Liver (tissue), 9 donors: ENCODE measurements around the gene CXCR6. TPM values are rescaled to one million over a fixed set of nuclear protein-coding genes. Genes with fewer than 3 reads are reported as not detected.

ENCODE experiments used
- DNase-seq: peaks from one replicate; pipeline ENCODE4 v3.0.0-alpha.2; 2017; ENCODE audit warnings: low spot score
- H3K27ac ChIP-seq, 2 donors: one replicate each; pipeline ENCODE4 v1.7.0; 2013; ENCODE audit warnings: inconsistent platforms in 2 of 2, low read length in 2 of 2, control low read depth in 1 of 2, low read depth in 1 of 2, mild to moderate bottlenecking in 1 of 2
- H3K27me3 ChIP-seq, 4 donors: one replicate each; pipeline versions ENCODE4 v1.6.1 to v1.7.0; 2013; ENCODE audit warnings: low read length in 3 of 4, inconsistent platforms in 1 of 4, mild to moderate bottlenecking in 1 of 4, moderate library complexity in 1 of 4; ENCODE audit not compliant: control insufficient read depth in 4 of 4, insufficient read depth in 4 of 4
- H3K36me3 ChIP-seq, 4 donors: one replicate each; pipeline versions ENCODE4 v1.6.1 to v1.7.0; 2013; ENCODE audit warnings: low read length in 3 of 4, mild to moderate bottlenecking in 3 of 4, low read depth in 1 of 4, moderate library complexity in 1 of 4; ENCODE audit not compliant: control insufficient read depth in 4 of 4, insufficient read depth in 3 of 4
- H3K4me1 ChIP-seq, 4 donors: one replicate each; pipeline versions ENCODE4 v1.6.1 to v1.7.0; 2013; ENCODE audit warnings: low read length in 3 of 4, mild to moderate bottlenecking in 3 of 4, moderate library complexity in 1 of 4; ENCODE audit not compliant: control insufficient read depth in 4 of 4, insufficient read depth in 4 of 4
- H3K4me3 ChIP-seq, 3 donors: one replicate each; pipeline versions ENCODE4 v1.6.1 to v1.7.0; 2013; ENCODE audit warnings: low read length in 3 of 3, control low read depth in 1 of 3, low read depth in 1 of 3, mild to moderate bottlenecking in 1 of 3
- H3K9ac ChIP-seq, 2 donors: one replicate each; pipeline ENCODE4 v1.7.0; 2013; ENCODE audit warnings: low read length in 2 of 2, mild to moderate bottlenecking in 2 of 2, moderate library complexity in 2 of 2, control low read depth in 1 of 2, low read depth in 1 of 2
- H3K9me3 ChIP-seq, 4 donors: one replicate each; pipeline versions ENCODE4 v1.6.1 to v1.7.0; 2013; ENCODE audit warnings: low read length in 3 of 4; ENCODE audit not compliant: control insufficient read depth in 4 of 4
- ATF3 ChIP-seq: IDR thresholded peaks from 2 replicates; pipeline ENCODE4 v1.6.1; 2016; ENCODE audit warnings: antibody characterized with exemption
- CTCF ChIP-seq: fragments of 150-350 bp; IDR thresholded peaks from 2 replicates; pipeline ENCODE4 v1.5.1; 2017; ENCODE audit warnings: improper control_type of control experiment, low read depth, low read length; ENCODE audit not compliant: missing input control
- EGR1 ChIP-seq, 2 donors: IDR thresholded peaks; 2 replicates each; pipeline ENCODE4 v1.6.1; 2016 to 2018; ENCODE audit warnings: antibody characterized with exemption in 2 of 2, low read depth in 2 of 2
- FOXA1 ChIP-seq: IDR thresholded peaks from 2 replicates; pipeline ENCODE4 v1.6.1; 2016; ENCODE audit warnings: antibody characterized with exemption
- FOXA2 ChIP-seq: IDR thresholded peaks from 2 replicates; pipeline ENCODE4 v1.6.1; 2016; ENCODE audit warnings: antibody characterized with exemption
- GABPA ChIP-seq, 2 donors: IDR thresholded peaks in 1 of 2; conservative IDR thresholded peaks in 1 of 2; 2 replicates each; pipeline ENCODE4 v1.6.1; 2016; ENCODE audit warnings: antibody characterized with exemption in 2 of 2, mild to moderate bottlenecking in 1 of 2, moderate library complexity in 1 of 2
- HNF4A ChIP-seq, 2 donors: conservative IDR thresholded peaks; 2 replicates each; pipeline ENCODE4 v1.6.1; 2016; ENCODE audit warnings: antibody characterized with exemption in 2 of 2, mild to moderate bottlenecking in 2 of 2
- HNF4G ChIP-seq: IDR thresholded peaks from 2 replicates; pipeline ENCODE4 v1.6.1; 2016; ENCODE audit warnings: antibody characterized with exemption
- JUND ChIP-seq, 2 donors: IDR thresholded peaks; 2 replicates each; pipeline ENCODE4 v1.6.1; 2016; ENCODE audit warnings: antibody characterized with exemption in 2 of 2
- MAX ChIP-seq: IDR thresholded peaks from 2 replicates; pipeline ENCODE4 v1.6.1; 2016; ENCODE audit warnings: antibody characterized with exemption
- NR2F2 ChIP-seq: IDR thresholded peaks from 2 replicates; pipeline ENCODE4 v1.6.1; 2016; ENCODE audit warnings: antibody characterized with exemption
- RAD21 ChIP-seq, 2 donors: IDR thresholded peaks; 2 replicates each; pipeline ENCODE4 v1.6.1; 2016; ENCODE audit warnings: antibody characterized with exemption in 2 of 2, mild to moderate bottlenecking in 2 of 2
- REST ChIP-seq: IDR thresholded peaks from 2 replicates; pipeline ENCODE4 v1.6.1; 2016; ENCODE audit warnings: antibody characterized with exemption, mild to moderate bottlenecking
- RXRA ChIP-seq, 2 donors: IDR thresholded peaks; 2 replicates each; pipeline ENCODE4 v1.6.1; 2017 to 2018; ENCODE audit warnings: antibody characterized with exemption in 2 of 2, mild to moderate bottlenecking in 1 of 2
- SP1 ChIP-seq: IDR thresholded peaks from 2 replicates; pipeline ENCODE4 v1.6.1; 2018; ENCODE audit warnings: antibody characterized with exemption, mild to moderate bottlenecking
- TAF1 ChIP-seq: conservative IDR thresholded peaks from 2 replicates; pipeline ENCODE4 v1.6.1; 2016; ENCODE audit warnings: antibody characterized with exemption, mild to moderate bottlenecking
- YY1 ChIP-seq: IDR thresholded peaks from 2 replicates; pipeline ENCODE4 v1.6.1; 2016; ENCODE audit warnings: antibody characterized with exemption, mild to moderate bottlenecking
- WGBS: extraction: QIAGEN DNeasy Blood & Tissue Kit; methylation state at CpG from one replicate; pipeline ENCODE4 v1.1.7; 2013; 5-methylcytosine and 5-hydroxymethylcytosine counted together
- polyA plus RNA-seq, 2 donors: library from polyadenylated mRNA; stranded (reverse) in 1 of 2; unstranded in 1 of 2; fragments of 200-250 nt in 1 of 2; fragments of >200 nt in 1 of 2; fragmentation: Nextera tagmentation in 1 of 2; extraction: Ambion mirVana in 1 of 2; gene quantifications; one replicate each; pipeline versions ENCODE4 v1.2.1 to v1.2.3, GENCODE V29; 2013 to 2015
- total RNA-seq, 2 donors: library from RNA; depleted of rRNA; stranded (reverse); fragments of >200 nt; gene quantifications; one replicate each; pipeline ENCODE4 v1.2.3, GENCODE V29; 2014
- donor health status: healthy.
- donor health status: healthy.
- donor health status: healthy.
- donor health status: healthy.
- donor health status: healthy.

CXCR6 gene
- total and polyA plus RNA-seq, 4 donors: 0.60 to 2.9 (median 0.96) TPM

GRCh38 chr3:45910892-45911291 lies 32.4 kb upstream of the CXCR6 start:
- Histone ChIP-seq H3K27me3 (no peaks in the 10 kb centered on the region), H3K36me3 (no peaks in the 10 kb centered on the region), H3K4me3 (no peak overlapping the region), H3K9ac (no peak overlapping the region), H3K27ac (no peak overlapping the region), H3K4me1 (no peaks in the 10 kb centered on the region), H3K9me3 (peaks cover 0 to 2% (median 0%) of the 10 kb centered on the region in 4 donors)
- WGBS: 82% methylated on average over 4 of the region's 4 CpGs
- DNase-seq: no peak
- TF ChIP-seq JUND (IDR thresholded peaks at IDR 0.05): no peak
- TF ChIP-seq TAF1: no peak
- no peak for TF ChIP-seq GABPA (IDR thresholded peaks at IDR 0.05 in 1 of 2, conservative IDR thresholded peaks at IDR 0.05 in 1 of 2)
- no peak for TF ChIP-seq HNF4G
- no peak for TF ChIP-seq FOXA1
- no peak for TF ChIP-seq YY1
- no peak for TF ChIP-seq SP1
- no peak for TF ChIP-seq RAD21 (IDR thresholded peaks at IDR 0.05)
- no peak for TF ChIP-seq HNF4A (conservative IDR thresholded peaks at IDR 0.05)
- TF ChIP-seq REST: no peak
- no peak for TF ChIP-seq FOXA2
- no peak for TF ChIP-seq RXRA (IDR thresholded peaks at IDR 0.05)

GRCh38 chr3:45911511-45912226 lies 31.6 kb upstream of the CXCR6 start:
- Histone ChIP-seq H3K9ac (no peak overlapping the region), H3K36me3 (no peaks in the 10 kb centered on the region), H3K27me3 (no peaks in the 10 kb centered on the region), H3K27ac (no peak overlapping the region), H3K4me3 (no peak overlapping the region), H3K4me1 (no peaks in the 10 kb centered on the region), H3K9me3 (no peaks in the 10 kb centered on the region)
- WGBS: 94% methylated on average over 11 of the region's 11 CpGs
- no peak for DNase-seq
- TF ChIP-seq FOXA2: no peak
- no peak for TF ChIP-seq SP1

- Histone ChIP-seq H3K36me3 (no peaks in the 10 kb centered on the region), H3K9ac (no peak overlapping the region), H3K9me3 (no peaks in the 10 kb centered on the region), H3K4me1 (no peaks in the 10 kb centered on the region), H3K4me3 (no peak overlapping the region), H3K27ac (no peak overlapping the region), H3K27me3 (no peaks in the 10 kb centered on the region)
- no peak for DNase-seq
- WGBS: 91% methylated on average over 6 of the region's 6 CpGs
- TF ChIP-seq NR2F2: no peak
- no peak for TF ChIP-seq HNF4A (conservative IDR thresholded peaks at IDR 0.05)
- TF ChIP-seq CTCF: no peak
- no peak for TF ChIP-seq FOXA1
- no peak for TF ChIP-seq FOXA2
- TF ChIP-seq GABPA (IDR thresholded peaks at IDR 0.05 in 1 of 2, conservative IDR thresholded peaks at IDR 0.05 in 1 of 2): no peak
- no peak for TF ChIP-seq EGR1 (IDR thresholded peaks at IDR 0.05; ENCODE audit: low read depth in 2 of 2)
- TF ChIP-seq RXRA (IDR thresholded peaks at IDR 0.05): no peak
- TF ChIP-seq SP1: no peak
- TF ChIP-seq RAD21 (IDR thresholded peaks at IDR 0.05): no peak
- no peak for TF ChIP-seq JUND (IDR thresholded peaks at IDR 0.05)
- TF ChIP-seq TAF1: no peak
- TF ChIP-seq YY1: no peak
- TF ChIP-seq ATF3: no peak
- TF ChIP-seq MAX: no peak
- no peak for TF ChIP-seq REST
Observed at GRCh38 chr3:45912435-45912834, 30.8 kb upstream of the CXCR6 start.
